Mucosa of gallbladder (tissue), 1 donor: ENCODE data around the gene FSTL4. TPM values are rescaled to one million over a fixed set of nuclear protein-coding genes. Genes with fewer than 3 reads are reported as not detected.
"Not testable (repeated sequence)": the region's sequence is repeated elsewhere in the genome, so short reads cannot be mapped to it uniquely, and the experiment has no call there.

Source experiments
- DNase-seq: peaks from one replicate; pipeline ENCODE4 v3.0.0-alpha.2; 2020; ENCODE audit warnings: low spot score
- total RNA-seq: library from RNA; stranded (reverse); gene quantifications from one replicate; pipeline ENCODE4 v1.2.1, GENCODE V29; 2021
- donor health status: DM: no; HTN: no; CAD: no.

Gene FSTL4
- total RNA-seq, 1 donor from 2014 or later: 0.58 TPM

DNA sequence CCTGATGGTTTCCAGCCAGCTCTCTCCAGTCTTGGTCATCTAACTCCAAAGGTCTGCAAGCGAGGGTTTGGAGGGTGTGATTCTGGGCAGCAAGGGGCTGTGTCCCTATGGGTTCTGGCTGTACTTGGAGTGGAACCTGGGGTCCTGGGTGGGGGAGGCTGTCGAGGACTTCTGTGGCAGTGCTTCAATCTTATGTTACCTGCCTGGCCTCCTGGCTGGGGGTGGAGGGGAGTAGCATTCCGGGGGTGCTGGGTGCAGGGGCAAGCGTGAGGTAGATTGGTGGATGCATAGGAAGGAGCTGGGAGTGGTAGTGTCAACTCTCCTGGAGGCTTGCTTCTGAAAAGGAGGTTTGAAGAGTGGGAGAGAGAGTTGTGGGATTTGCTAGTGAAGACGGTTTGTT, 417.1 kb downstream of the FSTL4 start:
- DNase-seq: no peak

DNA sequence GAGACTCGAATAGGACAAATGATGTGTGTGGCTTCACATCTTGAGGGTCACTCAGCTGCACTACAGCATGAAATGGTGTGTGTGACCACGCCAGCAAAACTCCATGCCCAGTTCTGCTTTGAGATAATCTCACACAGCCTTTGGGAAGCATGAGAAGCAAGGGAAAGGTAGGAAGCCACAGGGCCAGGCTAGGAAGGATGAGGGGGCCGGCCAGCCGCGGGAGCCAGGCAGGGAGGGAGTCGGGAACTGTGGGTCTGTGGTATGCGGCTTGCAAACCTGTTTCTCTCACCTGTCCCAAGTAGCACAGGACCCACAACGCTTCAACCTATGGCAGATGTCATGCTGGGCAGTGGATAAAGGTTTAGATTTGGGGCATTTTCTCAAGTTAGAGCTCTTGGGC, 418.5 kb downstream of the FSTL4 start:
- DNase-seq: no peak

DNA sequence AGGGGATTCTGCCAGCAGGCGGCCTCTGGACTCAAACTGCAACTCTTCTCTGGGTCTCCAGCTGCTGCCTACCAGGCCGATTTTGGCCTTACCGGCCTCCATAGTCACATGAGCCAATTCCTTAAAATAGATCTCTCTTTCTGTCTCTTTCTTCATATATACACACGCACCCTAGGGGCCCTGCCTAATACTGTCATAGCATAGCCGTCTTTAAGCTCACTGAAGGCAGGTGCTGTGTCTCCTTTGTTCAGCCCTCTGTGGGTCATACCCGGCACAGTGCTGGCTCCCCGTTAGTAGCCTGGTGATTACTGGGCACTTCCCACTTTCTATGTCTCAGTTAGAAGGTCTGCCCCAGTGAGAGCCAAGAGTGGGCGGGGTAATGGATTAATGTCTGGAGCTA, 419.6 kb downstream of the FSTL4 start:
- no peak for DNase-seq

DNA sequence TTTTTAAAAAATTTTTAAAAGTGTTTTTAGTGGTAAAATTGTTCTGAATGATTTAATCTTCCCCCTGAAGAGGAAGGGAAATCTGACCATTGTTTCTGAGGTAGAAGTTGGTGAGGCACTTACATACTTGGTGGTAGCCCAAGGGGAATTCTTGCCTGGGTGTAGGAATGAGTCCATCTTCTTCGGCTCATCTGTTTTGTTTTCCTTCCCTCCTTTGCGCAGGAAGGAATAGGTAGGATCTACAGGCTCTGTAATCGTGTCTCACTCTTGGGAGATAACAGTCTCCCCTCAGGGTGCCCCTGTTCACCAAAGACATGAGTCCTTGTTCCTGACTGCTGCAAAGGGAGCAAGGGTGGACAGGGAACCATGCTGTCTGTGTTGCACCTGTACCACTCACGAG, 422.5 kb downstream of the FSTL4 start:
- no peak for DNase-seq

DNA sequence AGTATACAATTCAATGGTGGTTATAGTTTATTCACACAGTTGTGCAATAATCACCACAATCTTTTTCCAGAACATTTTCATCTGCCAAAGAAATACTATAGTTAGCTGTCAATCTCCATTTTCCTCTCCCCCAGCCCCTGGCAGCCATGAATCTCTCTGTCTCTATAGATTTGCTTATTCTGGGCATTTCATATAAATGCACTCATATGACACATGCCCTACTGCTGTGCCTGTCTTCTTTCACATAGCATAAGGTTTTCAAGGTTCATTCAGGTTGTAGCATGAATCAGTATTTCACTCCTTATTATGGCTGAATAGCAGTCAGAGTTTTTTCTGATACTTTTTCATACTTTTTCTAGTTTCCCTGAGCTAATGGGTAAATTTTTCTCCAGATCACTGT, 432.9 kb downstream of the FSTL4 start:
- no peak for DNase-seq

DNA sequence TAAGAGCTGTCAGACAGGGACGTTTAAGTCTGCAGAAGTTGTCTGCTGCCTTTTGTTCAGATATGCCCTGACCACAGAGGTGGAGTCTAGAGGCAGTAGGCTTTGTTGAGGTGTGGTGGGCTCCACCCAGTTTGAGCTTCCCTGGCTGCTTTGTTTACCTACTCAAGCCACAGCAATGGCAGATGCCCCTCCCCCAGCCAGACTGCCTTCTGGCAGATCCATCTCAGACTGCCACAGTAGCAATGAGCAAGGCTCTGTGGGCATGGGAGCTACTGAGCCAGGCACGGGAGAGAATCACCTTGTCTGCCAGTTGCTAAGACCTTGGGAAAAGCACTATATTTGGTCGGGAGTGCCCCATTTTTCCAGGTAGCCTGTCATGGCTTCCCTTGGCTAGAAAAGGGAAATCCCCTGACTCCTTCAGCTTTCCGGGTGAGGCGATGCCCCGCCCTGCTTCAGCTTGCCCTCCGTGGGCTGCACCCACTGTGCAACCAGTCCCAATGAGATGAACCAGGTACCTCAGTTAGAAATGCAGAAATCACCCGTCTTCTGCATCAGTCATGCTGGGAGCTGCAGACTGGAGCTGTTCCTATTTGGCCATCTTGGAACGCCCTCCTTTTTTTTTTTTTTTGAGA, 441.5 kb downstream of the FSTL4 start:
- DNase-seq: not testable (repeated sequence)

DNA sequence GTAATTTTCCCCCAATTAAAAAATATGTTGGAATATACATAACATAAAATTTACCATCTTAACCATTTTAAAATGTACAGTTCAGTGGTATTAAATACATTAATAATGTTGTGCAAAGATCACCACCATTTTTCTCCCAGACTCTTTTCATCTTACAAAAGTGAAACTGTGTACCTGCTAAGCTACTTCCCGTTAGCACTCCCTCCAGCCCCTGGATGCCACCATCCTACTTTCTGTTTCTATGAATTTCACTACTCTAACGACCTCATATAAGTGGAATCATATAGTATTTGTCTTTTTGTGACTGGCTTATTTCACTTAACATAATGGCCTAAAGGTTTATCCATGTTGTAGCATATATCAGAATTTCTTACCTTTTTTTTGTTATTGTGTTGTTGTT, 447.6 kb downstream of the FSTL4 start:
- DNase-seq: no peak

DNA sequence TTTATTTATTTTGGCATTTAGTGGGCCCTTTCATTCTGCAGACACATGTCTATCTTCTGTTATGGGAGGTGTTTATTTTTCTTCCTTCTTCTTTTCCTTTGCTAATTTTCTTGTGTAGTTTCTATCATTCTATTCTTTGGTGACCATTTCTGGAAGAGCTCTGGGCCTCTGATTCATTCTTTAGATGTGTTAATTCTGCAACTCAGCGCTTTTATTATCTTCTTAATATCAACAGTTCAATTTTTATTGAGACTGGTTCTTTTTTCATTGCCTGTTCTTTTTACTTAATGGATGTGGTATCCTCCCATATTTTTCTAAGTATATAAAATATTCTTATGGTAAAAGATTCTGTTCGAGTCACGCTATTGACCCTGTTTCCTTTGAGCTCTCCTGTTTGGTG, 448.5 kb downstream of the FSTL4 start:
- DNase-seq: no peak

DNA sequence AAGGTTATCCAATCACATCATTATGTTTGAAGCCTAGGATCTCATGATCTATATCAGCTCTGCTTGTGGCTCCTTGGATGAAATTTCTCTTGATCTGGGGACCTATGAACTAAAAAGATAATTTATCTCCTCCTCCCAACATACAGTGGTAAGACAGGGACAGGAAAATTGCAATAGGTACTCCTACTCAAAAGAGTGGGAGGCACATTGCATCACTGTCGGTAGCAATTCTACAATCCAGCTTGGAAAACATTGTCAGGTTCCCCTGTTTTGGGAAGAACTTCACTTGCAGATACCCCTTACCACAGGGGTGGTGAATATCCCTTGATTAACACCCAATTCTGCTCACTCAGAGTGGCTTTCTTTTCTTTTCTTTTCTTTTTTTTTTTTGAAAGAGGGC, 452.8 kb downstream of the FSTL4 start:
- no peak for DNase-seq

DNA sequence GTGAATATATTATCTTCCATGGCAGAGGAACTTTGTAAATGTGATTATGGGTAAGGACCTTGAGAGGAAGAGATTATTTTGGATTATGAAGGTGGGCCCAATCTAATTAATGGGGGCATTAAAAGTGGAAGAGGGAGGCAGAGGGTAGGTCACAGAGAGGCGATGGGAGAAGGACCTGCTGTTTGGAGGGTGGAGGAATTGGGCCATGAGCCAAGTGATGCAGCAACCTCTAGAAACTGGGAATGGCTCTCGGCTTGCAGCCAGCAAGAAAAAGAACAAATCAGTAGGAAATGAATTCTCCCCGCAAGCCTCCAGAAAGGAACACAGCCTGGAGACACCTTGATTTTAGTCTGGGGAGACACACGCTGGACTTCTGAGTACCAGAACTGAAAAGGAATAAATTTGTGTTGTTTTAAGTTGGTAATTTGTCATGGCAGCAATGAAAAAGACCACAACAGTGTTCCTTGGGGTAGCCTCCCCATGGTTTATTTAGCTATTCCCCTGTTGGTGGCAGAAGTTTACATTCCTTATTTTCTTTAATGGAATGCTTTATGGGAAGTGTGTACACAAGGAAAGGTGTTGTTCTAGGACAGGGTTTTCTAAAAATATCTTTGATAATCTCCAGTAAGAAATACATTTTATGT, 456.9 kb downstream of the FSTL4 start:
- DNase-seq: no peak

DNA sequence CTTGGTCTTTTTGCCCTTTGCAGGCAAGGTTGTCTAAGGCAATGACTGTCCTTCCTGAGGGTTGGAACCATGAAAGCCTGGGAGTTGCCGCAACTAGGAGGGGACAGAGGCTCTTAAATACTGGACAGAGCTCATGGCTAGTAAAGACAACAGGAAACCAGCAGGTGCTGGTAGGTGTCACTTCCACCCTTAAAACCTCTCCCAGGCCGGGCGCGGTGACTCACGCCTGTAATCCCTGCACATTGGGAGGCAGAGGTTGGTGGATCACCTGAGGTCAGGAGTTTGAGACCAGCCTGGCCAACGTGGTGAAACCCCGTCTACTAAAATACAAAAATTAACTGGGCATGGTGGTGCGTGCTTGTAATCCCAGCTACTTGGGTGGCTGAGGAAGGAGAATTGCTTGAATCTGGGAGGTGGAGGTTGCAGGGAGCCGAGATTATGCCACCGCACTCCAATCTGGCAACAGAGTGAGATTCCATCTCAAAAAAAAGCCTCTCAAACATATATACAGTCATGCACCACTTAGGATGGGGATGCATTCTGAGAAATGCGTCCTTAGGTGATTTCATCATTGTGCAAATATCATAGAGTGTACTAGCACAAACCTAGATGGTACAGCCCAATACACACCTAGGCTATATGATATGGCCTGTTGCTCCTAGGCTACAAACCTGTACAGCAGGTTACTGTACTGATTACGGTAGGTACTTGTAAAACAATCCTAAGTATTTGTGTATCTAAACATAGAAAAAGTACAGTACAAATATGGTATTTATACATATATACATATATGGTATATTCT, 457.9 kb downstream of the FSTL4 start:
- DNase-seq: no peak

DNA sequence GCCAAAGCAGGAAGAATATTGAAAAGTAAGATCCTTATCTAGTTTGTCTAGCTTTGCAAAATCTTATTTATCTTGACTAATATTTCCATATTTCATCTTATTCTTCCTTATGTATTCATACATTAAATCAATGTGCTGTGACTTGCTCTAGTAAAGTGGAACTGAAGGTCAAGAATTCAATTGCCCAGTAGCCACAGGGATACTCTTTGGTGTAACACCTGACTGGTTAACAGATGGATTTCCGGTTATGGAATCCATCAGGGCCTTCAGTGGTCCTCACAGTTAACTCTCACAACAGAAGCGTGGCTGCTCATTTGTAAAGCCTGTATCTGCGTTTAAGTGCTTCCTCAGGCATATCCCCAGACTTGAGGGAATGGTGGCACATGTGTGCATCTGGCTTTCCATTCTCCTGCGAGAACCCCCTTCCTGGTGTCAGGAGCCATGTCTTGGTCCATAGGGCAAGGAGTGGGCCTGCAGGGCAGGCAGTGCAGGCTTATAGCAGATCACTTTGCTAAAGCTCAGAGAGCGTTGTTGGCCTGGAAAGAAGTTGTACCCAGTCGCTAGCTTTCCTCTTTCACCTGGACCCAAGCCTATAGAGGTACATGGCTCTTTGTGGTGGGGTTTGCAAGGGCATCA, 461.3 kb downstream of the FSTL4 start:
- no peak for DNase-seq

DNA sequence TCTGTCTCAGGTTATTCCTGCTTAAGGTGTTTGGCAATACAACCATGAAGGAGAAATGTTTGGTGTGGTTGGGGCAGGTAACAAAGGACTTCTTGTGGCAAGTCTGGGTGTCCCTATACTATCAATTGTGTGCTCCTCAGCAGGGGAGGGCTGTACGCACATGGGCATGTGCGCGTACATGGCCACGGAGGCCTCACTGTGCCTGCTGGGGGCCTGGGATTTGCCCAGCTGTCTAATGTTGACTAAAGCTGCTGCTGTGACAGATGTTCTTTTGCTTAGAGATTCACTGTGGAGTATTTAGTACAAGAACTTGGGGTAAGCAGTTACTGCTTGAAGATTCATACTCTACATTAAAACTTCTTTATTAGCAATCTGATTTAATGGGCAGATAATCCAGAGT, 463.0 kb downstream of the FSTL4 start:
- no peak for DNase-seq

DNA sequence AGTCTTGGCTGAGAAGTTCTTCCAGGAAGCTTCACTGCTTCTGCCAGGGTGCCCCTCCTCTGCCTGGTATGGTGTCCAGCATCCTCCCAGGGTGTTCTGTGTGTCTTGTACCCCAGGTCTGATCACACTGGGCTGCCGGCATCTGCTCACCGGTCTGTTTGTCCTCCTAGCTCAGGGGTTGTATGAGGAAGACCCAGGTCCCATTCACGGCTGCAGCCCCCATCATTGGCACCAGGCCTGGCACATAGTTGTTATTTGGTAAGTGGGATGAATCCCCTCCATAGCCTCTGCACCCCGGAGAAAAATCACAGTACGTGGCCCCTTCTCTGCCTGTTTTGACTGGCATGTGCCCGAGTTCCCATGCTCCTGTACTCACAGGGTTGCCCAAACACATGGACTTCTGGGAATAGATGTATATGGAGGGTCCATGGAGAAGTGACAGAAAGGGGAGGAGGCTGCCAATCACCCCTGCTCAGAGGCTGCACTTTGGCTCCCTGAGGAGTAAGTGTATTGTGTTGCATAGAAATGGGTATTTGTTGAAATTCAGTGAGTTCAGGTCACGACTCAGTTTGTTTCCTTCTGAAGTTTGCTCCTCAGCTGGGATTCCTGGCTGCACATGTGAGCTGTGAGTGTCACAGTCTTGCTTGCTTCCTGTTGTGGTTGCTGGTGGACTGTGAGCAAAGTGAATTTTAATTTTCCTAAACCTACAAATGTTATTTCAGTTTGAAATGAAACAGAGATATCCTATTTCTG, 464.4 kb downstream of the FSTL4 start:
- DNase-seq: no peak

DNA sequence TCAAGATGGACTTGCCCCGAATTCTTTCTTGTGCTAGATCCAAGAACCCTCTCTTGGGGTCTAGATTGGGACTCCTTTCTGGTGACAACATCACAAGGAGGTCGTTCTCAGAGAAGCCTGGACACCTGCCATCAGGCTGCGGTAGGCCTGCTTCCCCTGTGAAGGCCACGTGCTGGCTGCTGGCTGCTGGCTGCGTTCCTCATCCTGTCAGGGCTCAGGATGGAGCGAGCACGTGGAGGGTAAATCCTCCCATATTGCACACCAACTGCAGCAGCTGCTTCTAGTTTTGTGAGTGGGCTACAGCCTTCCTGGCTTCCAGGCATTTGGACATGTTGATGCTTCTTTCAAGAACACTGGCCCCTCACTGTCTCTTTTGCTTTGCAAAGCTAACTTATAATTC, 464.9 kb downstream of the FSTL4 start:
- DNase-seq: no peak
